Tibial nerve (tissue), 4 donors: ENCODE results near the gene PYM1.

Experiments used
- CTCF ChIP-seq, 5 experiments: fragments of 200-600 bp in 3 of 5; fragments of 450-650 bp in 2 of 5; sonication (generic) in 3 of 5; IDR thresholded peaks; one replicate each; pipeline ENCODE4 v1.5.1; 2016 to 2019; ENCODE audit warnings: antibody characterized with exemption in 5 of 5, mild to moderate bottlenecking in 3 of 5, moderate library complexity in 2 of 5
- EP300 ChIP-seq, 2 donors: sonication (generic); formaldehyde crosslinking; IDR thresholded peaks; one replicate each; pipeline ENCODE4 v1.6.1; 2017; ENCODE audit warnings: antibody characterized with exemption in 2 of 2, mild to moderate bottlenecking in 1 of 2
- POLR2A ChIP-seq, 2 donors: fragments of 450-650 bp; IDR thresholded peaks; one replicate each; pipeline ENCODE4 v1.6.1; 2017; ENCODE audit warnings: antibody characterized with exemption in 2 of 2, mild to moderate bottlenecking in 2 of 2, moderate library complexity in 2 of 2

GRCh38 chr12:55852740-55853139, 75.0 kb downstream of the PYM1 start:
- TF ChIP-seq CTCF (IDR thresholded peaks at IDR 0.05) (no peak), EP300 (IDR thresholded peaks at IDR 0.05) (no peak), POLR2A (IDR thresholded peaks at IDR 0.05) (no peak)
